RWPE1 (cell line): ENCODE data around the gene PDE3B.
"Not testable (repeated sequence)": the region's sequence is repeated elsewhere in the genome, so short reads cannot be mapped to it uniquely, and the experiment has no call there.

Experiments used
- CTCF ChIA-PET: fragments of 350-600 bp; sonication (Branson Sonifier 250); formaldehyde crosslinking; extraction: SDS; loops from one replicate; lab custom pipeline; 2021; lab: Yijun Ruan, JAX
- POLR2A ChIA-PET: fragments of 400-600 bp; formaldehyde crosslinking; extraction: SDS; loops from one replicate; lab custom pipeline; 2020; ENCODE audit warnings: antibody characterized with exemption; ENCODE audit not compliant: low non-redundant PET; lab: Yijun Ruan, JAX
- DNase-seq: peaks from one replicate; pipeline ENCODE4 v3.0.0; 2012; ENCODE audit warnings: low spot score
- H3K27ac ChIP-seq: fragments of 450-650 bp; 2 replicates; pipeline ENCODE4 v1.5.1; 2017
- TF ChIP-seq, protein P1 (sequence below): fragments of 450-650 bp; conservative IDR thresholded peaks from 2 replicates; pipeline ENCODE4 v1.5.1; 2017; ENCODE audit warnings: low read depth, mild to moderate bottlenecking

Gene PDE3B

DNA sequence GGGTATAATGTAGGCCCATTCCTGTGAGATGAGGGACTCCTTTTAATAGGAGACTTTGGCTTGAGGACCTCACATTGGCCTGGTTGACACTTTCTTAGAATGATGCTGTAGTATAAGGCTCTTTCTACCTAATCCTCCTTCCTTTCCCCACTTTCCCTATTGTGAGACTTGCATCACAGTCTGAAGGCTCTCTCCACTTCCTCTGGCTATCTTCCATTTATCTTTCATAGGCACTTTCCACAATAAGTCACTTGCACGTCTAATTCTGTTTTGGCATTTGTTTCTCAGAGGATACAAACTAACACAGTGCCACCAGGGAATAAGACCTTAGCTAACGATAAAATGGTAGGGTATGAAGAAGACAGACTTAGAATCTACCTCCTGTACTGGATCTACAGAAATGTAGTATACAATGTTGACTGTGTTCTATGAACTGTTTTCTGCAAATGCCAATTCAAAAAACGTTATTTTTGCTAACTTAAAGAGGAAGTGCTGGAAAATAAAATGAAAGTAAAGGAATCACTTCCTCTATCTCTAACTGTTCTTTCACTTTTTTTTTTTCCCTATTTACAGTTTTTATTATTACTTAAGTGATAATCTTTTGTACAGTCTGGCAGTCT is 17.9 kb upstream of the PDE3B start:
- ChIA-PET CTCF (interaction anchor here (0.5 kb wide), 2 partner anchors 88 to 462 kb away, joined by 3 read pairs; no protein-coding TSS in a partner anchor), POLR2A (no interaction called here)
- no peak for DNase-seq
- no peak overlapping the region for H3K27ac ChIP-seq
- TF ChIP-seq, protein P1, sequence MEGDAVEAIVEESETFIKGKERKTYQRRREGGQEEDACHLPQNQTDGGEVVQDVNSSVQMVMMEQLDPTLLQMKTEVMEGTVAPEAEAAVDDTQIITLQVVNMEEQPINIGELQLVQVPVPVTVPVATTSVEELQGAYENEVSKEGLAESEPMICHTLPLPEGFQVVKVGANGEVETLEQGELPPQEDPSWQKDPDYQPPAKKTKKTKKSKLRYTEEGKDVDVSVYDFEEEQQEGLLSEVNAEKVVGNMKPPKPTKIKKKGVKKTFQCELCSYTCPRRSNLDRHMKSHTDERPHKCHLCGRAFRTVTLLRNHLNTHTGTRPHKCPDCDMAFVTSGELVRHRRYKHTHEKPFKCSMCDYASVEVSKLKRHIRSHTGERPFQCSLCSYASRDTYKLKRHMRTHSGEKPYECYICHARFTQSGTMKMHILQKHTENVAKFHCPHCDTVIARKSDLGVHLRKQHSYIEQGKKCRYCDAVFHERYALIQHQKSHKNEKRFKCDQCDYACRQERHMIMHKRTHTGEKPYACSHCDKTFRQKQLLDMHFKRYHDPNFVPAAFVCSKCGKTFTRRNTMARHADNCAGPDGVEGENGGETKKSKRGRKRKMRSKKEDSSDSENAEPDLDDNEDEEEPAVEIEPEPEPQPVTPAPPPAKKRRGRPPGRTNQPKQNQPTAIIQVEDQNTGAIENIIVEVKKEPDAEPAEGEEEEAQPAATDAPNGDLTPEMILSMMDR, result no peak

DNA sequence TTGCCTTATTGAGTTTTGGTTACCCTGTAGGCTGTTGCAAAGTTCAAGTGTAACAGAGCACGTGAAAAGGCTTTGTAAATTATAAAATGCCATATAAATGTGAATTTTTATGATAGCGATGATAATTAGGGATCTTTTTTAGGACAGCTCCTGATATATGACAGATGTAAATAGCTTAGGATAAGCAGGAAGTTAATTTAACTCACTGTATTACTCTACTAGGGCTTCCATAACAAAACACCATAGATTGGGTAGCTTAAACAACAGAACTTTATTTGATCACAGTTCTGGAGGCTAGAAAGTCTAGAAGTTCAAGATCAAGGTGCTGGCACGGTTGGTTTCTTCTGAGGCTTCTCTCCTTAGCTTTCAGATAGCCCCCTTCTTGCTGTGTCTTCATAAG is 17.0 kb upstream of the PDE3B start:
- TF ChIP-seq, protein P1, result no peak
- no peak for DNase-seq
- POLR2A ChIA-PET, result no interaction called here
- H3K27ac ChIP-seq, result no peak overlapping the region
- CTCF ChIA-PET, result no interaction called here

DNA sequence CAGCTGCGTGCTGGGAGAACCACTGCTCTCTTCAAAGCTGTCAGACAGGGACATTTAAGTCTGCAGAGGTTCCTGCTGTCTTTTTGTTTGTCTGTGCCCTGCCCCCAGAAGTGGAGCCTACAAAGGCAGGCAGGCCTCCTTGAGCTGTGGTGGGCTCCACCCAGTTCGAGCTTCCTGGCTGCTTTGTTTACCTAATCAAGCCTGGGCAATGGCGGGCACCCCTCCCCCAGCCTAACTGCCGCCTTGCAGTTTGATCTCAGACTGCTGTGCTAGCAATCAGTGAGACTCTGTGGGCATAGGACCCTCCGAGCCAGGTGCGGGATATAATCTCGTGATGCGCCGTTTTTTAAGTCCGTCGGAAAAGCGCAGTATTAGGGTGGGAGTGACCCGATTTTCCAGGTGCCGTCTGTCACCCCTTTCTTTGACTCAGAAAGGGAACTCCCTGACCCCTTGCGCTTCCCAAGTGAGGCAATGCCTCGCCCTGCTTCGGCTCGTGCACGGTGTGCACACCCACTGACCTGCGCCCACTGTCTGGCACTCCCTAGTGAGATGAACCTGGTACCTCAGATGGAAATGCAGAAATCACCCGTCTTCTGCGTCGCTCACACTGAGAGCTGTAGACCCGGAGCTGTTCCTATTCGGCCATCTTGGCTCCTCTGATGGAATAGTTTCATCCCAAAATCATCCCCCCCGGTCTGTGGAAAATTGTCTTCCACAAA is 9.9 kb upstream of the PDE3B start:
- POLR2A ChIA-PET, result not testable (repeated sequence)

DNA sequence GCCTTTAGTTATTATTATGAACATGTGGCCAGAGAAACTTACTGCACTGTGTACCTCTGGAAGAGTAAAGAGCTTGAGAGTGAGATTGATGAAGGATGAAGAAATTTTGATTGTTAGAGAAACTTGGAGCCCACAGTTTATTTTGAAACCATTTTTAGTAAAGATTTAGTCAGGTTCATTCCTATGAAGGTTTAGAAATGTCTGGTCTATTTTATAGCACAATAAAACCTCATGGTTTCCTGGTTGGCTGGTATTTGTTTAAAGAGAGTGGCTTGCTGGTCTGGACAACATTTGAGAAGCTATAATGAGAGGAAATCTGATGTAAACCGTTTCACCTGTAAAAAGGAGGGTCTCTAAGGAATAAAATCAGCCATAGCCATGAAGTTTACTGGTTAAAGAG is 8.8 kb upstream of the PDE3B start:
- no peak overlapping the region for H3K27ac ChIP-seq
- ChIA-PET POLR2A (no interaction called here), CTCF (interaction anchor here (0.8 kb wide), 1 partner anchor 272 kb away, joined by 3 read pairs; no protein-coding TSS in a partner anchor)
- DNase-seq, result no peak
- TF ChIP-seq, protein P1, result no peak

More for the DNA sequence above, 9.9 kb upstream of the PDE3B start:
- H3K27ac ChIP-seq, CTCF ChIA-PET, DNase-seq: not testable (repeated sequence)

DNA sequence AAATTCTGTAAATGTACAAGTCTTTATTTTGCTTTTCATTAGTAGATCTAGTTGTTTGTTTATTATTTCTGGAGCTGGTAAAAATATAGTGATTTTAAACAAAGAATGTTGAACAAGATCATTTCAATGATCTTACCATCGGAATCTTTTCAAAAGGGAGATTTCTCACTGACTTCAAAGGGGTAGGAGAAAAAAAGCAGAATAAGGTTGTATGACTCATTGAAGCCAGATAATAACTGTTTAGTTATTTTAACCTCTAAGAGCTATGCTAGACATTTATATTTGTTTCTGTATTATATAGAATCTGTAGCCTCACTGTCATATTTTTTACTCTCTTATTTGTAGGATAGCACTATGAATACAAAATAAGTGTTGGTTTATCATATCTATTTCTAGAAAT is 8.1 kb upstream of the PDE3B start:
- no peak overlapping the region for H3K27ac ChIP-seq
- DNase-seq, result no peak
- CTCF ChIA-PET, result no interaction called here
- POLR2A ChIA-PET, result no interaction called here
- TF ChIP-seq, protein P1, result no peak

DNA sequence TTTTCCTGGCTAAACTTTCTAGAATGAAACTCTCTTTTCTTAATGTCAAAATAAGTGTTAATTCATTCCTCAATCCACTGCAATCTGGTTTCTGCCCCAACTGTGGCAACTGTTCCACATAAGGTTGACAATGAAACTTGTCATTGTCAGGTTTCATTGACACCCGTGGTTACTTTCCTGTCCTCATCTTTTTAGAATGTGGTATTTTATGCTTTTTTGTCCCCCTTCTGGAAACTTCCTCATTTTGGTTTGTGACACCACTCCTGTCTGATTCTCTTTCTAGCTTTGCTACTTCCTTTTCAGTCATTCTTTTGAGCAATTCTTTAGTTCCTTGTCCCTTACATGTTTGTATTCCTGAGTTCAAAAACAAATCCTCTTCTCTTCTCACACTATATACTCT is 7.5 kb upstream of the PDE3B start:
- TF ChIP-seq, protein P1, result no peak
- ChIA-PET CTCF (no interaction called here), POLR2A (no interaction called here)
- no peak overlapping the region for H3K27ac ChIP-seq
- DNase-seq, result no peak

DNA sequence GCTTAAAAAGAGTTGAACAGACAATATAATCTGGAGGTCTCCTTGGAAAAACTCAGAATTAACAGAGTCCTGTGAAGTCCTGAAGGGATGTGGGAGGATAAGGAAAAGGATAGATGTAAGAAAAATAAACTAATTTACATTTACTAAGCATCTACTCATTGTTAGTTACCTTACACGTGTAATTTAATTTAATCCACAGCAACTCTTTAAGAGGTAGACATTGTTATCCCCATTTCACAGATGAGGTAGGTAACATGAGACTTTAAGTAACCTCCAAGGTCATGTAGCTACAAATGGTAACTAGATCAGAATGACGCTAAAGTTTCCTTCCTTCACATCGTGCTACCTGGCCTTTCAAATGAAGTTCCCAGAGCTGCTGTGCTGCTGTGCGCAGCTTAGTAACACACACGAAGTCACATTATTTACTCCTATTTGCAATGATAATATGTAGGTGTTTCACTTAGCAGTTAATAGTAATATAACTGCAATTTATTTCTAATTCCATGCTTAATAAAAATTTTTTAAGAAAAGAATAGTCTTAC is 5.7 kb upstream of the PDE3B start:
- no peak for DNase-seq
- no peak overlapping the region for H3K27ac ChIP-seq
- CTCF ChIA-PET, result no interaction called here
- TF ChIP-seq, protein P1, result no peak
- POLR2A ChIA-PET, result no interaction called here
